Measurements from ENCODE around the gene PEPD. TPM values are rescaled to one million over a fixed set of nuclear protein-coding genes. Genes with fewer than 3 reads are reported as not detected.
"Not testable (repeated sequence)": the region's sequence is repeated elsewhere in the genome, so short reads cannot be mapped to it uniquely, and the experiment has no call there.

PEPD gene
- total RNA-seq, 1 experiment from 2014 or later, result 18.3 TPM

GRCh38 chr19:33481863-33482262 lies 39.7 kb downstream of the PEPD start:
- Mint-ChIP-seq H3K9me3 (ENCODE audit: unreplicated experiment) (peaks cover 23% of the 10 kb centered on the region), H3K4me1 (ENCODE audit: insufficient read depth, unreplicated experiment) (no peaks in the 10 kb centered on the region), H3K4me3 (ENCODE audit: unreplicated experiment) (no peak overlapping the region), H3K36me3 (ENCODE audit: insufficient read depth, unreplicated experiment) (peaks cover 23% of the 10 kb centered on the region), H3K27ac (ENCODE audit: low read depth, unreplicated experiment) (no peak overlapping the region), H3K27me3 (ENCODE audit: insufficient read depth, unreplicated experiment) (no peaks in the 10 kb centered on the region)
- intact Hi-C loops (cut with micrococcal nuclease), result no loop called here
- ChIA-PET POLR2A (no interaction called here), CTCF (interaction anchor here (0.6 kb wide), 1 partner anchor 451 kb away, joined by 3 read pairs; no protein-coding TSS in a partner anchor)
- no peak for DNase-seq (ENCODE audit: unreplicated experiment)
- BruUV-seq (replicated peaks), result no TSS peak
- no peak for TF ChIP-seq CTCF (IDR thresholded peaks at IDR 0.05; ENCODE audit: unreplicated experiment)

GRCh38 chr19:33479570-33479969 lies 42.0 kb downstream of the PEPD start:
- intact Hi-C loops (cut with micrococcal nuclease); BruUV-seq (replicated peaks): not testable (repeated sequence)

GRCh38 chr19:33477781-33478180 lies 43.8 kb downstream of the PEPD start:
- no TSS peak for BruUV-seq (replicated peaks)
- ChIA-PET POLR2A (interaction anchor here (0.5 kb wide), 1 partner anchor 213 kb away, joined by 3 read pairs; no protein-coding TSS in a partner anchor), CTCF (no interaction called here)
- H3K36me3 Mint-ChIP-seq (ENCODE audit: insufficient read depth, unreplicated experiment), result peaks cover 24% of the 10 kb centered on the region
- intact Hi-C loops (cut with micrococcal nuclease), result no loop called here
- DNase-seq (ENCODE audit: unreplicated experiment), result no peak
- no peak for TF ChIP-seq CTCF (IDR thresholded peaks at IDR 0.05; ENCODE audit: unreplicated experiment)
- no peak overlapping the region for H3K4me3 Mint-ChIP-seq (ENCODE audit: unreplicated experiment)
- H3K9me3 Mint-ChIP-seq (ENCODE audit: unreplicated experiment), result peaks cover 23% of the 10 kb centered on the region
- H3K4me1 Mint-ChIP-seq (ENCODE audit: insufficient read depth, unreplicated experiment), result peaks cover 10% of the 10 kb centered on the region
- H3K27ac Mint-ChIP-seq (ENCODE audit: low read depth, unreplicated experiment), result no peak overlapping the region
- H3K27me3 Mint-ChIP-seq (ENCODE audit: insufficient read depth, unreplicated experiment), result no peaks in the 10 kb centered on the region

More at GRCh38 chr19:33479570-33479969, 42.0 kb downstream of the PEPD start:
- DNase-seq (ENCODE audit: unreplicated experiment); H3K27me3 Mint-ChIP-seq (ENCODE audit: insufficient read depth, unreplicated experiment); H3K4me3 Mint-ChIP-seq (ENCODE audit: unreplicated experiment); CTCF ChIA-PET; H3K27ac Mint-ChIP-seq (ENCODE audit: low read depth, unreplicated experiment); POLR2A ChIA-PET; H3K4me1 Mint-ChIP-seq (ENCODE audit: insufficient read depth, unreplicated experiment): not testable (repeated sequence)
- Mint-ChIP-seq H3K36me3 (ENCODE audit: insufficient read depth, unreplicated experiment) (peaks cover 24% of the 10 kb centered on the region), H3K9me3 (ENCODE audit: unreplicated experiment) (peaks cover 23% of the 10 kb centered on the region)

- peaks cover 11% of the 10 kb centered on the region for H3K4me1 Mint-ChIP-seq (ENCODE audit: insufficient read depth, unreplicated experiment)
Observed at GRCh38 chr19:33476151-33476707, 45.4 kb downstream of the PEPD start.

More at GRCh38 chr19:33476151-33476707, 45.4 kb downstream of the PEPD start:
- intact Hi-C loops (cut with micrococcal nuclease), result no loop called here
- TF ChIP-seq CTCF (IDR thresholded peaks at IDR 0.05; ENCODE audit: unreplicated experiment), result no peak
- ChIA-PET POLR2A (no interaction called here), CTCF (interaction anchor here (1.0 to 1.2 kb wide), 2 partner anchors 46 to 240 kb away, joined by 4 read pairs; no protein-coding TSS in a partner anchor)
- H3K27me3 Mint-ChIP-seq (ENCODE audit: insufficient read depth, unreplicated experiment), result no peaks in the 10 kb centered on the region
- DNase-seq (ENCODE audit: unreplicated experiment), result no peak
- no peak overlapping the region for H3K27ac Mint-ChIP-seq (ENCODE audit: low read depth, unreplicated experiment)
- H3K4me3 Mint-ChIP-seq (ENCODE audit: unreplicated experiment), result no peak overlapping the region
- BruUV-seq (replicated peaks), result no TSS peak
- peaks cover 24% of the 10 kb centered on the region for H3K36me3 Mint-ChIP-seq (ENCODE audit: insufficient read depth, unreplicated experiment)
- H3K9me3 Mint-ChIP-seq (ENCODE audit: unreplicated experiment), result peaks cover 23% of the 10 kb centered on the region

Data from MCF 10A (cell line).